ENCODE data around the gene MFN1. TPM values are rescaled to one million over a fixed set of nuclear protein-coding genes. Genes with fewer than 3 reads are reported as not detected.
A peak's percentile ranks its signal among the peaks of the same experiment; 100 is the strongest.

Gene MFN1
- total RNA-seq, 4 donors from 2014 or later: 32.8 to 48.6 (median 37.3) TPM

GRCh38 chr3:179348325-179349013 is 960 bp downstream of the MFN1 start:
- intact Hi-C loops (cut with DNase I): loop anchor here (10.0 kb wide), 2 partner anchors 106 to 216 kb away; partner anchors contain the start of genes ACTL6A and GNB4
- Histone ChIP-seq H3K4me1 (peaks cover 13 to 24% (median 15%) of the 10 kb centered on the region in 4 donors), H3K27ac (replicated peaks in 1 of 4) (peak overlapping the region; percentile 88 to 91 (median 88)), H3K9me3 (no peaks in the 10 kb centered on the region), H3K4me3 (peak overlapping the region; percentile 77 to 94 (median 88)), H3K36me3 (peaks cover 12 to 42% (median 30%) of the 10 kb centered on the region in 4 donors), H3K27me3 (no peaks in the 10 kb centered on the region)
- WGBS: 40% methylated on average over 5 of the region's 5 CpGs
- DNase-seq (ENCODE audit: extremely low spot score): no peak
- no peak for TF ChIP-seq POLR2A (IDR thresholded peaks at IDR 0.05; ENCODE audit: low read depth)
- TF ChIP-seq CTCF (IDR thresholded peaks at IDR 0.05): no peak
- TF ChIP-seq POLR2AphosphoS5 (IDR thresholded peaks at IDR 0.05): no peak
- TF ChIP-seq EP300 (IDR thresholded peaks at IDR 0.05): no peak

DNA sequence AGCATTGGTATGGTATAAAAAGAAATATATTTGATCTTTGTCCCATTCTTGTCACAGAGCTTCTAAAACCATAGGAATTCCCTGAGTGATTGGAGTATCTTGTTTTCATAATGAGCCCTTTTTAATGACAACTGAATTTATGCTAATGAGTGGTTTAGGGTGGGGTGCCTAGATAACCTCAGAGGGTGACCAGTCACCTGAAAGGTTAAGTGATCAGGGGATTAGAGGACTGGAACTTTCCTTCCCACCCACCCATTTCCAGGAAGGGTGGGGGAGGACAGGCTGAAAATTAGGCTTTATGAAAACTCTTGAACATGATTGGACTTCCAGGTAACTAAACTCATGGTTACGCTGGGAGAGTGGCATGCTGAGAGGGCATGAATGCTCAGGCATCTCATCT is 8.5 kb downstream of the MFN1 start:
- H3K4me3 ChIP-seq: no peak overlapping the region
- TF ChIP-seq EP300 (IDR thresholded peaks at IDR 0.05): no peak
- TF ChIP-seq CTCF (IDR thresholded peaks at IDR 0.05): no peak
- TF ChIP-seq POLR2AphosphoS5 (IDR thresholded peaks at IDR 0.05): no peak
- TF ChIP-seq POLR2A (IDR thresholded peaks at IDR 0.05; ENCODE audit: low read depth): no peak
- intact Hi-C loops (cut with DNase I): no loop called here
- WGBS: 100% methylated on average over 1 of the region's 1 CpG
- no peak overlapping the region for H3K27ac ChIP-seq (replicated peaks in 1 of 4)
- peaks cover 27 to 100% (median 96%) of the 10 kb centered on the region in 4 donors for H3K36me3 ChIP-seq
- no peaks in the 10 kb centered on the region for H3K27me3 ChIP-seq
- H3K9me3 ChIP-seq: no peaks in the 10 kb centered on the region
- DNase-seq (ENCODE audit: extremely low spot score): no peak
- no peaks in the 10 kb centered on the region for H3K4me1 ChIP-seq

GRCh38 chr3:179363332-179363731 is 15.8 kb downstream of the MFN1 start:
- Histone ChIP-seq H3K4me1 (no peaks in the 10 kb centered on the region), H3K9me3 (no peaks in the 10 kb centered on the region), H3K4me3 (no peak overlapping the region), H3K27me3 (no peaks in the 10 kb centered on the region), H3K27ac (replicated peaks in 1 of 4) (no peak overlapping the region), H3K36me3 (peaks cover 50 to 100% (median 91%) of the 10 kb centered on the region in 4 donors)
- no peak for TF ChIP-seq CTCF (IDR thresholded peaks at IDR 0.05)
- no peak for TF ChIP-seq POLR2AphosphoS5 (IDR thresholded peaks at IDR 0.05)
- TF ChIP-seq POLR2A (IDR thresholded peaks at IDR 0.05; ENCODE audit: low read depth): no peak
- WGBS: 94% methylated on average over 5 of the region's 5 CpGs
- intact Hi-C loops (cut with DNase I): no loop called here
- no peak for DNase-seq (ENCODE audit: extremely low spot score)

DNA sequence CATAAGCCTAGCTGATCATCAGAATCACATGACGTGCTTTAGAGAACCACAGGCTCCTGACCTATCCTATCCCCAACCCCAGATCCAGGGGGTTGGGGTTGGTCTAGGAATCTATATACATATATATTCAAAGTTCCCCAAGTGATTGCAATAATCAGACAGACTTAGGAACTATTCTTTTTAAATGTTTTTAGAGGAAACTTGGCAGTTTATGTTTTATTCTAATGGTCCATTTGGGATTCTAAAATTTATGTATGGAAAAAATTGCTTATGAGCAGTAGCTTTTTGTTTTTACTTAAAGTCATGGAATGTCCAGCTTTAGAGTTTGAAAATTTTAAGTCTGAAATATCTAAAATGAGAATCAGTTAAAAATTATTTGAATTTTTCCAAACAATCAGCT is 22.1 kb downstream of the MFN1 start:
- H3K4me3 ChIP-seq: no peak overlapping the region
- no peak for TF ChIP-seq POLR2A (IDR thresholded peaks at IDR 0.05; ENCODE audit: low read depth)
- intact Hi-C loops (cut with DNase I): no loop called here
- no peak for DNase-seq (ENCODE audit: extremely low spot score)
- 75% methylated on average over 1 of the region's 1 CpG for WGBS
- no peaks in the 10 kb centered on the region for H3K4me1 ChIP-seq
- H3K27ac ChIP-seq (replicated peaks in 1 of 4): no peak overlapping the region
- H3K9me3 ChIP-seq: no peaks in the 10 kb centered on the region
- peaks cover 18 to 73% (median 57%) of the 10 kb centered on the region in 4 donors for H3K36me3 ChIP-seq
- H3K27me3 ChIP-seq: no peaks in the 10 kb centered on the region

GRCh38 chr3:179373938-179374337 is 26.4 kb downstream of the MFN1 start:
- WGBS: 96% methylated on average over 6 of the region's 6 CpGs
- peaks cover 36 to 70% (median 51%) of the 10 kb centered on the region in 4 donors for H3K36me3 ChIP-seq
- H3K9me3 ChIP-seq: no peaks in the 10 kb centered on the region

More at GRCh38 chr3:179373938-179374337, 26.4 kb downstream of the MFN1 start:
- DNase-seq (ENCODE audit: extremely low spot score): no peak
- intact Hi-C loops (cut with DNase I): no loop called here
- H3K27ac ChIP-seq (replicated peaks in 1 of 4): no peak overlapping the region
- no peaks in the 10 kb centered on the region for H3K4me1 ChIP-seq
- no peak overlapping the region for H3K4me3 ChIP-seq
- TF ChIP-seq CTCF (IDR thresholded peaks at IDR 0.05) (no peak), EP300 (IDR thresholded peaks at IDR 0.05) (no peak), POLR2A (IDR thresholded peaks at IDR 0.05; ENCODE audit: low read depth) (no peak), POLR2AphosphoS5 (IDR thresholded peaks at IDR 0.05) (no peak)
- H3K27me3 ChIP-seq: no peaks in the 10 kb centered on the region

Measured in esophagus muscularis mucosa (tissue), 4 donors.